Suppressor macrophage treated with lipopolysaccharide for 4 hours (primary cell): Measurements from ENCODE around the gene GIGYF1.
A peak's percentile ranks its signal among the peaks of the same experiment; 100 is the strongest.

Source experiments
- DNase-seq: peaks from one replicate; pipeline ENCODE4 v3.0.0-alpha.2; 2020

GIGYF1 gene

DNA sequence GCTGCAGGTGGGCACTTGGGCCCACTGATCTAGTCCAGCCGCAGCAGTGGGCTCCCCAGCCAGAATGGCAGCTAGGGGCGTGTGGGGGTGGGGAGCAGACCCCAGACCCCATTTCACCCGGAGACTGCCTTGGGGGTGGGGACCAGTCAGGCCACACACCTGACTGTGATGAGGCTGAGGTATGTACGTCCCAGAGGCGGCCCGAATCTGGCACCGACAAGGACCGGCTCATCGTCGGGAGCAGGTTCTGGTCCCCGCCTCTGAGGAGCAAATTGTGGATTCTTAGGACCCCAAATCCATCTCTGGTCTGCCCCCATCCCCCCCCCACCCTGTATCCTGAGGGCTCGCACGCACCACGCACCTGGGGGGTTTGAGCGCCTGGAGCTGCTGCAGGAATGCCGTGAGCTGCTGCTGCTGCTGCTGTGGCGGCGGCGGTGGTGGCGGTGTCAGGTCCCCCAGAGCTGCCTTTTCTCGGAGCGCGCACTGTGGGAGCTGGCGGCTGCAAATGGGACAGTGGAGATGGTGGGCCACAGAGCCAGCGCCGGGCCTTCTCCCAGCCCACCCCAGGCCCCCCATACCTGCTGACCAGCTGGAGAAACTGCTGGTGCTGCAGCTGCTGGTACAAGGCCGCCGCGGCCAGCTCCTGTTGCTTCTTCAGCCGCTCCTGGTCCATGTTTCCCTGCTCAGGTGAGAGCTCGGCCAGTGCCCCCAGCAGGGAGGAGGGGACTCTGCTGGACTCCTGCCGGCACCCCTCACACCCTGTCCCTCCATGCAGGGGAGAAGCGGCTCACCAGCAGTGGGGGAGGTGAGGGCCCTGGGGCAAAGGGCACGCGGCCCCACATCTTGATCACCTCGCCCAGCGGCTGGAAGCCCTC is 10.2 kb downstream of the GIGYF1 start:
- no peak for DNase-seq

DNA sequence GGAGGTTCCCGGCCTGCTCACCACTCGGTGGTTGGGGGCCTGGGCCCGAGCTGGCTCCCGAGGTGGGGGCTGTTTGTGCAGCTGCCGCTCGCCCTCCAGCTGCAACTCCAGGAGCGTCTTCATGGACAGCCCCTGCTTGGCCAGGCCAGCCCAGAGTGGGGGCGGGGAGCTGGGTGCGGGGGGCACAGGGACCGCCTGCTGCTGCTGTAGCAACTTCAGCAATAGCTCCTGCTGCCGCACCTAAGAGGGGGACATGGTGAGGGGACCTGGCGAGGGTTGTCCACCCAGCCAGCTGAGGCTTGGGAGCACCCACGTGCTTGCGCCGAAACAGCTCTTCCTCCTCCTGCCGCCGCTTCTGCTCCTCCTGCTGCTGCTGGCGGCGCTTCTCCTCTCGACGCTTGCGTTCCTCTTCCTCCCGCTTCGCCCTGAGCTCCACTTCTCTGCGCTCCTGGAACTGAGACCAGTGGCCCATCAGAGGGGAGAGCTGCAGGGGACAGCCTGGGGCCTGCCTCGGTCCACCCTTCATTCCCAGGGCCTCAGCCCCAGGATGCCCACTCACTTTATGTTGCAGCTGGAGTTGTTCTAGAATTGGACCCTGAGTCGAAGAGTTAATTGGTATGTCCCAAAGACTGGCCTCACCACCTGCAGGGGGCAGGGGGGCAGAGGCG is 10.9 kb downstream of the GIGYF1 start:
- DNase-seq, result no peak

DNA sequence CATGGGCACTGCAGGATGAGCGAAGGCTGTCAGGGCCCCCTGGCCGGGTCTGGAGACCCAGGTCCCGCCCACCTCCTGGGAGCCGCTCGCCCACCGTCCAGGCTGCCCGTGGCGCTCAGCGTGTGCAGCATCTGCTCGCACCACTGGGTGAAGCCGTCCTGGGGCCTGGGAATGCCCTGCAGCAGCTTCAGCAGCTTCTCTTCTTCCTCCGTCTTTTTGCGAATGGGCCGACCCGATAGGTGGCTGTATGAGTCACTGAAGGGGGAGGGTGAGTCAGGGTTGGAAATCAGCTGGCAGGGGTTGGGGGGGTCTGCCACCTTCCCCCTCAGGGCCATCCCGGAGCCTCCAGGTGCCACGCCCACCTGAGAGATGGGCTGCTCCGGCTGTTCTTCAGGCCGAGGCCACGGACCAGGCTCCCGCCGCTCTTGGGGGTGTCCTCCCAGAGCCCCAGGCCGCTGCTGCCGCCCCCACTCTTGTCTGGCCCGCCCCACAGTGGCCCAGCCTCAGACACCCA is 11.8 kb downstream of the GIGYF1 start:
- no peak for DNase-seq

DNA sequence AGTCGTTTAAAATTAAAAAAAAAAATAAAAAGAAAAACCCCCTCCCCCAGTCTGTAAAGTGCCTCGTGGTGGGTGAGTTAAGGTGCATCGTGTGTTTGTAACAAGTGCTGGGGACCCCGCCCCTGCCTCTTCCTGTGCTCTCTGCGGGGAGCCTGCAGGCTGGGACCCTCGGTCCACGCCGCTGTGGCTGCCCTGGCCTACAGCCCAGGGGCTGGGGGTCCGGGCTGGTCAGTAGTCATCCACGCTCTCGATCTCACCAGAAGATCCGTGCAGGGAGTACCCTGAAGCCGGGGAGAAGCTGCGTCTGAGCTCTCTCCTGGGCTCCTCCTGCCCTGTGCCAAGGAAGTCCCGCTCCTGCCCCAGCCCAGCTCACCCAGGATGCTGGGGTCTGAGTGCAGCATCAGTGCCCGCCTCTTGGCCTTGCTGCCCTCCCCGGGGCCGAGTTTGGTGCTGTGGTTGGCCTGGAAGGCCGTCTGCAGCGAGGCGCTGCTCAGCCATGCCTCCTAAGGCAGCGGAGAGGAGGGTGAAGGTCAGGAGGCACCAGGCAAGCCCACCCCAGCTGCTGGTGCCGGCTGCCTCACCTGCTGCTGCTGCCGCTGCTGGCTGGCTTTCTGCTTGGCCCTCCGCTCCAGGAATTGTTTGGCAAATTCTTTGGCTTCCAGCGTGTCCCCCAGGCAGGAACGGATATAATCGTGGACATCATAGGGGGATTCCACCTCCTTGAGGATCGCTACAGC is 12.4 kb downstream of the GIGYF1 start:
- DNase-seq, result no peak

DNA sequence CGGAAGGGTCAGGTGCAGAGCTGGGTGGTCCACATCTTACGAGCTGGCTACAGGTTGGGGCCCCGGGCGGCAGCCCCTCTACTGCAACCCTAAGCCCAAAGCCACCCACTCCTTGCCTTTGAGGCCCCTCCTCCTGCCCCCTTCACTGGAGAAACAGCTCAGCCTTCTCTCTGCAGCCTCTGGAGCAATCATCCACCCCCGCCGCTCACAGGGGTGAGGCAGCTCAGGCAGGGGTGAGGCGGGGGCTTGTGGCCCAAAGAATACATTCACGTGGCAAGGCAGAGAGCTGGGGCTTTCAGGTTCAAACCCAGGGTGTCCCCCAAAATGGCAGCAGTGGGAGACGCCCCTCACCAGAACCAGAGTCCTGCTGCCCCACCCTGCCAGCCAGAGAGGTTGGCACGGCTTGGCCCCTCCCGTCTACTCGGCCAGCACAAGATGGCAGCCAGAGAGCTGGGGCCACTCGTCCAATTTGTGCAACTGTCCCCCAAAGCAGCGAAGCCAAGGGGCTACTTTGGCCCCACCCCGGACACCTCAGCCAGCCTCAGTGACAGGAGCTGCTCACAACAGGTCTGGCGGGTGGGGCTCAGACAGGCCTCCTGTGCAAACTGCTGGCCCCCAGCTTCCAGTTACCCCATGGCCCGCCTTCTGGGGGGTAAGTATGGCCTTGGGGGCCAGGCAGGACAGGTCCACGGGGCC is 13.3 kb downstream of the GIGYF1 start:
- DNase-seq, result no peak

DNA sequence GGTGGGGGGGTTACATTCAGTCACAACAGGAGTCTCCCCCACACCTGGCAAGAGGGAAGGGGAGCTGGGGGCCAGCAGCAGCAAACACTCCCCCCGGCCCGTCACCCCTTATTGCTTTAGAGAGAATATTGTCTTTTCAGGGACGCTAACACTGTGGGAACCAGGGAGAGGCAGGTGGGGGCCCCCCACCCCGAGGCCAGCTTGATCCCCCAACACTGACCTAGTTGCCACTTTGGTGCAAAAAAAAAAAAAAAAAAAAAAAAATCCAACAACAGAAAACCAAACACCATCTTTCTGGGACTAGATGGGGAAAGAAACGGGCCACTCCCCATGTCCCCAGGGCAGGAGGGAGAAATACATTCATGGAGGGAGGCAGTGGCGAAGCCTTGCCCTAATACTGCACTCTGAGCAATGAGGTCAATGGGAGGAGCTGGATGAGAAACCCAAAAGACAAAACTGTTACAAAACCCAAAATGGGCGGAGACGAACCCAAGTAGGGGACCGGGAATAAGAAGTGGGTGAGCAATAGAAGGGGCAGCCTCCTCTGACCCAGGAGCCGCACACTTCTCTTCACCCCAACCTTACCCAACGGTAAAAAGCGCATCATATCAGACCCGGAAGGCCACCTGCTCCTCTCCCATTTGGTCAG is 14.0 kb downstream of the GIGYF1 start:
- DNase-seq, result peak; percentile 61

DNA sequence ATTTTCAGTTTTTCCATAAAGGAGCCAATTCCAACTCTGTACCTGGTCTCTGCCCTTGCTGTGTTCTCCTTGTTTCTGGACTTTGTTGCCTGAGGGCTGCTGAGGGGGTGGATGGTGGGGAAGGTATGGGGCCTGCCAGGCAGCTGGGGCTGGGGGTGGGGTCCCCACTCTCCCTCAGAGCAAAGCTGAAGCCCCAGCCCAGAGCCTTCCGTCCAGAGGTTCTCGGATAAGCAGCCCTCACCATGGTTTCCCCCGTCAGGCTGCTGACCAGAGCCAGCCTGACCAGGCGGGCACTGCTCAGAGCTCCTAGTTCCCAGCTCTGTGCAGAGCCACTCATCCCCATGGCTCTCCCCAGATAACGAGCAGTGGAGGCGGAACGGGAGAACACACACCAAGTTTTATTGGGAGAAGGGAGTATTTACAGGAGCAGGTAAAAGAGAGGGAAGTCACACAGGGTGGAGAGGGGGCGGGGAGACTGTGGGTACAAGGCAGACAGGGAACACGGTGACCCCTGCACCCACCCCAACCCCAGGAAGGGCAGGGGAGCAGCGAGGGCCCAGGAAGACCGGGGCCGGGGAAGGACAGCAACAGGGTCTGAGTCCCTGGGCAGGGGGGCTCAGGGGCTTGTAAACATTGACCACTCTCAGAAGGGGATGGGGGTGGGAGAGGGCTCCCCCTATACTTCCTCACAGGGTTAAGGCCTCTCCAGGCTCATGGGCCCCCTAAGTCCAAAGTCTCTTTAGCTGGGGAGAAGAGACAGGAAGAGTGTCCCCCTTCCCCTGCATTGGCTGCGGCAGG is 14.7 kb downstream of the GIGYF1 start:
- DNase-seq, result no peak

DNA sequence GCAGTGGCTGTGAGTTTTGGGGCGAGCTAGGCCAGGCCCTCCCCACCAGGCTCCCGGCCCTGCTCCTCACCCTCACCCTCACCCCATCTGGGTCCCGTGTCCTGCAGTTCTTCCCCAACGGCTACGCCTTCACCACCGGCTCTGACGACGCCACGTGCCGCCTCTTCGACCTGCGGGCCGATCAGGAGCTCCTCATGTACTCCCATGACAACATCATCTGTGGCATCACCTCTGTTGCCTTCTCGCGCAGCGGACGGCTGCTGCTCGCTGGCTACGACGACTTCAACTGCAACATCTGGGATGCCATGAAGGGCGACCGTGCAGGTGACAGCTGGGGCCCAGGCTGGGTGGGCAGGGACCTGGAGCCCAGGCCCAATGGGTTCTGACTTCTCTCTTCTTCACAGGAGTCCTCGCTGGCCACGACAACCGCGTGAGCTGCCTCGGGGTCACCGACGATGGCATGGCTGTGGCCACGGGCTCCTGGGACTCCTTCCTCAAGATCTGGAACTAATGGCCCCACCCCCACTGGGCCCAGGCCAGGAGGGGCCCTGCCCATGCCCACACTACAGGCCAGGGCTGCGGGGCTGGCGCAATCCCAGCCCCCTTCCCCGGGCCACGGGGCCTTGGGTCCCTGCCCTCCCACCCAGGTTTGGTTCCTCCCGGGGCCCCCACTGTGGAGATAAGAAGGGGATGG is 15.6 kb downstream of the GIGYF1 start:
- no peak for DNase-seq

DNA sequence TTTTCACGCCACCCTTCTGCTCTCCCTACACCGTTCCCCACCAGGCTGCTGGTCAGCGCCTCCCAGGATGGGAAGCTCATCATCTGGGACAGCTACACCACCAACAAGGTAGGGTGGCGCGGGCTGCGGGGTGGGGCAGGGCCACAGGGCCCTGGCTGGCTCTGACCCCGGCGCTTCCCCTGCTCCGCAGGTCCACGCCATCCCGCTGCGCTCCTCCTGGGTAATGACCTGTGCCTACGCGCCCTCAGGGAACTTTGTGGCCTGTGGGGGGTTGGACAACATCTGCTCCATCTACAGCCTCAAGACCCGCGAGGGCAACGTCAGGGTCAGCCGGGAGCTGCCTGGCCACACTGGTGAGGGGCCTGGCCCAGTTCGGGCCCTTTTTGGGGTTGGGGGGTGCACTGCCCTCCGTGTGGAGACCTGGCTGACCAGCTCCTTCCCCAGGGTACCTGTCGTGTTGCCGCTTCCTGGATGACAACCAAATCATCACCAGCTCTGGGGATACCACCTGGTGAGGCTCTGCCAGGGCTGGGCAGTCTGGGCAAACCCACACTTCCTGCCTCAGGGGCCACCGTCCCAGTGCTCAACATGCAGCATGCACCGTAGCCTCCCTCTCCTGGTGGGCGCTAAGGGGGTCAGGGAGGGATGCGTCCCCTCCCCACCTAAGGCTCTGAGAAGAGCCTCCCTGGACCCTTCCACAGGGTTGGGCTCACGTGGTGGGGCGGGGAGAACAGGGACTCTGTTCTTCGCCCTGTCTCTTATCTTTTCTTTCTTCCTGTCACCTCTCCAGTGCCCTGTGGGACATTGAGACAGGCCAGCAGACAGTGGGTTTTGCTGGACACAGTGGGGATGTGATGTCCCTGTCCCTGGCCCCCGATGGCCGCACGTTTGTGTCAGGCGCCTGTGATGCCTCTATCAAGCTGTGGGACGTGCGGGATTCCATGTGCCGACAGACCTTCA is 16.5 kb downstream of the GIGYF1 start:
- no peak for DNase-seq

DNA sequence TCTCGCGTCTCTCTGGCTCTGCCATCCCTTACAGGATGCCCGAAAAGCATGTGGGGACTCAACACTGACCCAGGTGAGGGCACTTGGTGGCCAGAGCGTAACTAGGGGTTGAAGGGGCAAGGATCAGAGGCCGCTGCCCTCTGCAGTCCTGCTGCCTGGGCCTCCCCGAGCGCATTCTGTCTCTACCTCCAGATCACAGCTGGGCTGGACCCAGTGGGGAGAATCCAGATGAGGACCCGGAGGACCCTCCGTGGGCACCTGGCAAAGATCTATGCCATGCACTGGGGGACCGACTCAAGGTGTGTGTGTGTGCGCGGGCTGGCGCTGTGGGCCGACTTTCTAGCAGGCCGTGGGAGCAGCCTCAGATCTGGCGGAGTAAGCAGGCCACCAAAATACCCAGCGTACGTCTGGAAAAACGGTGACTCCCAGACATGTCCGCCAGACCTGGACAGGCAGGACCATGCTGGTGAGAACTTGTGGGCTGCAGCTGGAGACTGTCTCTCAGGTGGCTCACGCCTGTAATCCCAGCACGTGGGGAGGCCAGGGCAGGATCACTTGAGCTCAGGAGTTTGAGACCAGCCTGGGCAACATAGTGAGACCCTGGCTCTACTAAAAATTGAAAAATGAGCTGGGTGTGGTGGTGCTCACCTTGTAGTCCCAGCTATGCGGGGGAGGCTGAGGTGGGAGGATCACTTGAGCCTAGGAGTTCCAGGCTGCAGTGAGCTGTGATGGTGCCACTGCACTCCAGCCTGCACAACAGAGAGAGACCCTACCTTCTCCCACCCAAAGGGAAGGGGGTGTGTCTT is 17.3 kb downstream of the GIGYF1 start:
- no peak for DNase-seq

DNA sequence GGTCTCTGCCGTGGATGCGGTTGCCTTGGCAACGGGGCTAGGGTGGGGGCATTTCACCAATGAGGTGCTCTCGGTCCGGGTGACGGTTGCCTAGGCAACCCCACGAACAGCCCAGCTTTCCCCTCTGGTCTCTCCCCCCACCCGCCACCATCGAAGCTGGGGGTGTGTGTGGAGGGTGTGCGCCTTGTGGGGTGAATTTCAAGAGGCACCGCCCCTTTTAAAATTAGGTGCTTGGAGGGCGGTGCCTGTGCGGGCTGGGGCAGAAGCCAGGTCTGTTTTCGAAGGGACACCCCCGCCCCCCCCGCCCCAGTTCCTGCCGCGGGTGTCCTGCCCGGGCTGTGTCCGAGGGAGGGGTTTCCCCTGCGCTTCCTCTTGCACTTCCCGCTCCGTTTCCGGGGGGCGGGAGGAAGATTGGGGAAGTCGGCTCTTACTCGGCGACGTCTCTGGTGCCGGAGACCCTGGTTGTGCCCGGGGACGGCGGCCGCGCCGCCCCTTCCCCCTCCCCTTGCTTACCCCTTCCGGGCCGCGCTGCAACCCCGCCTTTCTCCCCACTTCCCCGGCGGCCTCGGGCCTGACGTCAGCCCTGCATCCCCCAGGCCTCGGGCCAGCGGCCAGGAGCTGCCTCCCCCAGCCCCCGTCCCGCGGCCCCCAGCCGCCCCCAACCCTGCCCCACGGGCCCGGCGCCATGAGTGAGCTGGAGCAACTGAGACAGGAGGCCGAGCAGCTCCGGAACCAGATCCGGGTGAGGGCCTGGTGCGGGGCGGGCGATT is 18.3 kb downstream of the GIGYF1 start:
- DNase-seq, result peak; percentile 69

DNA sequence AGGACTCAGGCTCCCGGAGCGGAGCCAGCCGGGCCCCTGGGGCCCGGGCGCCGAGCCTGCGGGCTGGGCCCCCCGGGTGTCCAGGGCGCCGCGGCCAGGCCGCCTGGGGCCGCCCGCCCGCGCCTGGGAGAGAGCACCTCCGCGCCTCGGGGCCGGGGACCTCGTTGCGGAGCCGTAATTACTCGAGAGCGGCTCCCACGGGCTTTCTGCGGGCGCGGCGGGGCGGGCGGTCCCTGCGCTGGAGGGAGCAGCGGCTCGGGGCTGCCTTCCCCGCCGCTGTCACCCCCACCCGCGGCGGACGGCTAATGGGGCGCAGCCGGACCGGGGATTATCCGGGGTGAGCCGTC is 19.0 kb downstream of the GIGYF1 start:
- DNase-seq, result no peak

DNA sequence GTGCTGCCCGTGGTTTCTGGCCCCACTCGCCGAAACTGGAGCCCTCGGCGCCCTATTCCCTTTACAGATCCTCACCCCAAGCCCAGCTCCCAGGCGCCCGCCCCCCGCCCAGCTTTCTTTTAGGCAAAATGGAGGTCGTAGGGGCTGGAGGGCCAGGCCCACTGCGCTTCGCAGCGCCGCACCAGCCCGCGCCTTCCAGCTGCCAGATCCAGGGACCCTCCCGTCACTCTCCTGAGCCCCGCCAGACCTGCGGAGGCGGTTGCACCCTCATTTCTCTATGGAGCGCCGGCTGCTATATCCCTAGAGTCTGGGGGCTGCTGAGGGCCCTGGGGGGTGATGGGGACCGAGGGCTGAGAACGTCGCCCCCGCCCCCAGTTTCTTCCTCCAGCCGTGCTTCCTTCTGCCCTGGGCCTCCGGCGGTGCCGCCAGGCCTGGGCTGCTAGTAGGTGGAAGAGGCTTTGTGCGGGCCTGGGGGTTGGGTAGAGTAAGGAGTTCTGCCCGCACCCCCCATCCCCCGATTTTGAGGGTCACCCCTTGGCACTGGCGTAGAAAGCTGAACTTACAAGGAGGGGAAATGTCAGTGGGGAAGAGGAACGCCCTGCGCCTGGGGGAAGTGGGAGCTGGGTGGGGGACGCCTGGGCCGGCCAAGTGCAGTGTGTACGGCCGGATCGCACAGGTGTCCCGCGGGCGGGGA is 19.5 kb downstream of the GIGYF1 start:
- DNase-seq, result peak; percentile 43

DNA sequence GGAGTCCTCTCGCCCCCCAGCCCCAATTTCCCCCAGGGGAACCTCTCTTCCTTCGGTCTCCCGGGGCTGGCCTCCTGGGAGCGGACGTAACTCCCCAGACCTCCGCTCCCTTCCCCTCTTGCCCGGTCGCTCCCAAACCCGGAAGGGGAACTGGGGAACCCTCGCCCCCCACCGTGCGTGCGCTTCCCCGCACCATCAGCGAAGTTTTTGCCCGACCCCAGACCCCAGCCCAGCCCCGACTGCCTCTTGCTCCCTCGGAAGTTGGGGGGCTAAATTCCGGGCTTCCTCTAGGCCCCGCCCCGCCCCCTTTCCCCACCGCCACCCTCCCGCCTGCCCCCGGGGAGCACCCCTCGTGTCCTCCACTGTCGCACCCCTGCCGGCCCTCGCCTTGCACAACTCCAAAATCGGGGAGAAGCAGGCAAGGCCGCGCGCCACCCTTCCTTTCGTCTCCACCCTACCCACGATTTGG is 20.1 kb downstream of the GIGYF1 start:
- DNase-seq, result peak; percentile 53

DNA sequence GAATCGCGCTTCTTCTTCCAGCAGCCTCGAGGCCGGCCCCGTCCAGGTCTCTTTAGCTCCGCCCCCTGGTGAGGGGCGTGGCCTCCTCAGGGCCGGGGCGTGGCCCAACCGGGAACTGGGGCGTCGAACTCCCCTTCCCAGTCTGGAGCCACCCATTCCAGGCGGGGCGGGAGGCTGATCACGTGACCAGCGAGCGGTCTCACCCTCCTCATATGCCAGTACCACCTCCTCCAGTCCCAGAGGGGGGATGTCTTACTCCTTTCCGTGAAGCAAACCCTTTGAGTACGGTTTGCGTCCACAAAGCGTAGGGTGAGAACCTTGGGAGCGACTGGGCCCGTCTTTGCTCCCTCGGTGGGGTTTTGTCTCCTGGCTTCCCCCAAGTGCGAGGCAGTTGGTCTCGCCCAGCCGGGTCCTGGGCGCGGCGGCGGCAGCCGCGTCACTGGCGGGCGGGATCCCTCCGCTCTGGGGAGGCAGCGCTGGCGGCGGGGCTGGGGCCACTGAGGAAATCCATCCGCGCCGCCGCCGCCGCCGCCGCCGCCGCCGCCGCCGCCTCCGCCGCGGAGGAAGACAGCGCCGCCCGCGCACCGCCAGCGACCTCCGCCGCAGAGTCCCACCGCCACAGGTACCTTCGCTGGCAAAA is 20.6 kb downstream of the GIGYF1 start, which contains the start of gene GNB2:
Gene GNB2 (plus strand): TSS at position 439 of the 640 bp plus-strand sequence. CDS start 2,526 bp downstream, outside the sequence.
- peak; percentile 99 for DNase-seq
